GM19397 (cell line): Measurements from ENCODE around the gene INSRR.

Source experiments
- ATAC-seq: cut with Tn5 transposase; IDR thresholded peaks from one replicate; pipeline ENCODE4 v1.9.1; 2021; ENCODE audit warnings: mild to moderate bottlenecking, moderate library complexity; ENCODE audit not compliant: unreplicated experiment

The INSRR gene

GRCh38 chr1:156808186-156809030 lies 50.5 kb downstream of the INSRR start:
- no peak for ATAC-seq

DNA sequence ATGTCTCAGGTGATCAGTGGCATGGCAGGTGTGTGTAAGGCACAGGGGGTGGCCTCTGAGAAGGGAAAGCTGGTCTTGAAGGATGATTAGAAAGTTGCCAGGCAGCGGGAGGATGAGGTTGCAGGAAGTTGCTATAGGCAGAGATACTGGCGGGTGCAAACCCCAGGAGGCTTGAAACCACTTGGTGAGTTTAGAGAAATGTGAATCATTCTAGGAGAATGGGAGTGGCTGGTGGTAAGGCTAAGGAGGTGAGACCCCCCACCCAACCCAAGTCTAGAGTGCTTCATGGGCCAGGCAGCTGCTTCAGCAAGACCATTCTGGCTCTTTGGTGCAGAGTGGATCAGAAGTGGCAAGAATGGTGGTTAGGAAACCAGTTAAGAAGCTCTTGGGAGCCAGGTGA lies 51.3 kb downstream of the INSRR start:
- no peak for ATAC-seq

GRCh38 chr1:156806512-156807440 lies 52.1 kb downstream of the INSRR start:
- no peak for ATAC-seq

DNA sequence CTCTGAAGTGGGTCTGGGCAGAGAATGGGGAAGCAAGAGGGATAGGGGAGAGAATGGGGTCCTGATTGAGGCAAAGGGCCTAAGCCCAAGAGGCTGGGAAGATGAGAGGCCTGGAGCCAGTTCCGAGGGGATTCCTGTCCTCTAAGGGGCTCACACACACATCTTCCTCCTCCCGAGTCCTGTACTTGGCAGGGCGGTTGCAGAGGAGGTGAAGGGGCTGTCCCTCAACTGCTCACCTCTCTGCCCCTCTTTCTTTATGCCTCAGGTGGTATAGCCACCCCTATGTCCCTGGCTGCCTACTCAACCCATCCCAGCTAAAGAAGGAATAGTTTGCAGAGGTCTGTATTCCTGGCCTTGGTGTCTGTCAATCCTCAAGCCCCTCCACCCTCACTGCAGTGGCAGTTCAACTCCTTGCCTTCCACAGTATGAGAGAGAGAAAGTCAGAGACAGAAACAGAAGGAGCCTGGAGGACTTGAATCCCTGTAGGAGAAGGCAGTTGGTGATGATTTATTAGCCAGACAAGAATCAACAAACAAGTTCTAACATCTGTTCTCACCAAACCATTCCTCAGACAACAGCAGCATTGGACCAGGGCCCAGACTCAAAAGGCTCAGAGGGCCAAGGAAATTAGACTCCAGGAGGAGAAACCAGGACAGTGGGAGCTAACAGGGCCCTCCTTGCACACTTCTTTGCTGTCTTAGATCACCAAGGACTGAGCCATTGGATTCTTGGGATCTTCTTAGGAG lies 53.0 kb downstream of the INSRR start:
- ATAC-seq: no peak

DNA sequence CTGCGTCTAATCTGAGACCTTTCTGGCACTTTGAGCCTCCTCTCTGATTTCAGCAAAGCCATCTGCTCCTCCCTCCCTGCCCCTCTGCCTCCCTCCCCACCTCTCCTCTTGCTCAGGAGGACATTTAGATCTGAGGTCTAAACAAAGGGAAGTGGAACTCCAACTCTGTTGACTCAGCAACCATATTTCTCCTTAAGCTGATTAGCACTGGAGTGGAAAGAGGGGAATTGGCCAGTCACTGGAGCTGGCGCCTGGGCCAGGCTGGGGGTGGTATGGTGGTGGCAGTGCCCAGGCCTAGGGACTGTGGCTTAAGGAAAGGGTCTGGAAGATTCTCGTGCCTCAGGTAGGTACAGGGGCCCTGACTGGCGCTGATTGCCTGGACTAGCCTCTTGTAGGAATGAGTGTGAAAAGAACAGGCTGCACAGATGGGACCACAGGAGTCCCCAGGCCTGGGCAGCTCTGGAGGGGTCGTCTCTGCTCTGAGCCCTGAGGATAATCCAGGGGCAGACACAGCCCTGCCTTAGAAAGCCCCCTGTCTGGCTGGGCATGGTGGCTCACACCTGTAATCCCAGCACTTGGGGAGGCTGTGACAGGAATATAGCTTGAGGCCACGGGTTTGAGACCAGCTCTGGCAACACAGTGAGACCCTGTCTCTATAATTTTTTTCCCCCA lies 54.2 kb downstream of the INSRR start:
- no peak for ATAC-seq

GRCh38 chr1:156804026-156804425 lies 54.9 kb downstream of the INSRR start:
- ATAC-seq: no peak

DNA sequence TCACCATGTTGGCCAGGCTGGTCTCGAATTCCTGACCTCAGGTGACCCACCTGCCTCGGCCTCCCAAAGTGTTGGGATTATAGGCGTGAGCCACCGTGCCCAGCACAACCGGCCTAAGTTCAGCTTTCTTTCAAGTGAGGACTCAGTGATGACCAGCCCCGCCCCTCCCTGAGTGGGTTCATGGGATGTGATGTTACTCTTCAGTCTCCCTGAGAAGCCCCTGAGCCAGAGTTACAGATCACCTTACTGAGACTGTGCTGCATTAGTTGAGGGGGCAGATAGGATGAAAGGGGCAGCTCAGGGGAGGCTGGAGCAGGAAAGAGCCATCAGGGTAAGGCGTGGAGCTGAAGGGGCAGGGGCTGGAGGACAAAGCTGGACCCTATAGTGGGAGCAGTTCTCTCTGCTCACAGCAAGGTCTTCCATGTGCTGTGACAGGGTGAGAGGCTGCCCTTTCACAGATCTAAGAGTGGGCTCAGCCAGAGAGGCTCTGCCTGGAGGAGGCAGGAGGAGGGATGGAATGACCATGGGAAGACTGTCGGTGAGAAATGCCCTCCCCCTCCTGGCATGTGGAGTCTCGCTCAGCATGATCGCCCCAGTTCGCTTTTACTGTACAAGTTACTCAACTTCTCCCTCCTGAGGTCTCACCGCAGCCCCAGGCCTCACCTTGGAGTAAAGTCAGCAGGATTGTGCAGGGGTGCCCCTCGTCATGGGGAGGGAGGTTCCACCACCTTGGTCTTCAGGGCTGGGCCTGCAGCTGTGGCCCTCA lies 55.6 kb downstream of the INSRR start:
- ATAC-seq: no peak

- ATAC-seq: no peak
Observed at GRCh38 chr1:156802421-156802935, 56.4 kb downstream of the INSRR start.

DNA sequence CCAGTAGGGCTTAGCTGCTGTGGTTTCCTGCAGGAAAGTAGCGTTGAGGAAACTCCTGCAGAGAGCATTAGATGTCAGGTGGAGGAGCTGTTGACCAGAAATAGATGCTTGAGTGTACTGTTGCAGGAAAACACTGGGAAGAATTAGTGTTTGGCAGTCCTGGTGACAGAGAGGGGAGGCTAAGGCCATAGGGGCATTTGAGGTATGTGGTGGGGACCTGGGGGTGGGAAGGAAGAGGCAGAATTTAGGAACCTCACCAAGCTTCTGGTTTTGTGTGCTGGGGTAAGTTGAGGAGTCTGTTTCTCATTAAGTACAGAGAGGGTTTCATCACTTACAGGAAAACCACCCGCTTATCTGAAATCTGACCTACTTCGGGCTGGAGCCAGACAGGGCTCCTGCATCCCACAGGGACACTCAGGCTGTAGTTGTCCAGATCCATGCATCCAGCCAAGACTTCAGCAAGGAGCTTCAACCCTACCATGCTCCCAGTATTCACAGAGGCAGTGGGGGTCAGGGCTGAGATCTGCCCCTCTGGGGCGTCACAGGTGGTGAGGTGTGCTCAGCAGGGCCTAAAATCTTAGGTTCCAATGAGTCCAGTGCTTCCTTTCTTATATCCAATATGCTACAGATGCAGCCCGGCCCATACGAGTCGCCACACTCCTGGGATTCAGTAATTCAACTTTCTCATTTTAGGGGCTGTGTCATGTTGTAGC lies 57.4 kb downstream of the INSRR start:
- no peak for ATAC-seq

GRCh38 chr1:156797212-156797871 lies 61.6 kb downstream of the INSRR start:
- ATAC-seq: no peak

GRCh38 chr1:156796340-156797097 lies 62.4 kb downstream of the INSRR start:
- ATAC-seq: no peak

DNA sequence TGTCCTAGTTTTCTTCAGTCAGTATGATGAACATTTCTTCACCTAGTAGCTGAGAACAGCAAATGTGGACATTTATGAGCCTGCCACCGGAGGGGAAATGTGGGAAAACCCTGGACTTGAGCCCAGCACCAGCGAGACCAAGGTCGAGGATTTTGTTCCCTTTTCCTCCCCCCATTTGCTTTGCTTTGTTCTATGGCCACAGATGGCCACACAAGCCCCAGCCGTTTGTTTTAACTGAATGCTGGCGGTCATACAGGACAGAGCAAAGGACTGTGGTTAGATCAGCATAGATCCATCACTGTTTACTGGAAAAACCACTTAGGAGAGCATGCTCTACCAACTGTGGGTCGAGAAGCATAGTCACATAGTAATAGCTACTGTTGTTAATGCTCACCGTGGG lies 63.1 kb downstream of the INSRR start:
- no peak for ATAC-seq

DNA sequence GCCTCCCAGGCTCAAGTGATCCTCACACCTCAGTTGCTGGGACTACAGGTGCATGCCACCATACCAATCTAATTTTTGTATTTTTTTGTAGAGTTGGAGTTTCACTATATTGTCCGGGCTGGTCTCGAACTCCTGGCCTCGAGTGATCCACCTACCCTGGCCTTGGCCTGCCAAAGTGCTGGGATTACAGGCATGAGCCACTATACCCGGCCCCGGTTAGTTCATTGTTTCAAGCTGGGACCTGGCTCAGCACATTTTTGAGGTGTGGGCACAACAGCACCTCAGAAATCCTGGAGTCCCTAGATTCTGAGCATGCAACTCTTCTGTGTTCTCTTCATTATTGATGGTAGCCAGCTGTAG lies 63.6 kb downstream of the INSRR start:
- ATAC-seq: no peak

DNA sequence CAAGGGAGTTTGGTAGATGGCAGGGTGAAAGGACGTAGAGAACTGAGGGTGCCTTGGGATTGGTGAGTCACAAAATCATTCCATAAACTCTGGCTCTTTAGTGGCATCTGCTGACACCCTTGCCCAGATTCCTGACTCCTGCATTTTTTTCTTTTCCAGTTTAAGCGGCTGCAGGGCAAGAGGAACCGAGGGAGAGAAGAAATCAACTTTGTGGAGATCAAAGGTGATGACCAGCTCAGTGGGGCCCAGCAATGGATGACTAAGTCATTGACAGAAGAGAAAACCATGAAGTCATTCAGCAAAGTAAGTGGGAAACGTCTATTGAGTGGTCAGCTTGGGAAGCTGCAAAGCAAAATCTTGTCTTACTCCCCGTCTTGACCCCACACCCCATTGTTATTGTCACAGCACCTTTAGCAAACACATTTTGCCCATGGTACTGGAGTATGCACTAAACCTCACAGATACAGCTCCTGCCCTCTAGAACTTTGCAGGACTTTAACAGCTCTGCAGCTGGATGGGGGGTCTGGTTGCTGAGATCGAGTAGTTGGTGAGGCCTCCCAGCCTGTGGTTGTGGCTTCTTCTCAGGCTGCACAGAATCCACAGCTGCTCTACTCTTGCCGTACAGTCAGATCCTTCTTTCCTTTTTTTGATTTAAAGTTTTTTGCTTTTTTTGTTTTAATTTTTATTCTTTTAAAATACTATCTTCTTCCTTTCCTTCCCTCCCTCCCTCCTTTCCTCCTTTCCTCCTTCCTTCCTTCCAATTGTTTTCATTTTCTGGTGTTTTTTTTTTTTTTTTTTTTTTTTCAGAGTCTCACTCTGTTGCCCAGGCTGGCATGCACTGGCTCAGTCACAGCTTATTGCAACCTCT lies 64.2 kb downstream of the INSRR start:
- no peak for ATAC-seq
